GM23338 (cell line): Measurements from ENCODE around the gene AFF1.

Source experiments
- CTCF ChIP-seq, 2 experiments: fragments of 200-600 bp in 1 of 2; sonication (generic) in 1 of 2; conservative IDR thresholded peaks; 2 replicates each; pipeline versions ENCODE4 v1.5.1 to v1.6.1; 2016 to 2017; ENCODE audit warnings: antibody characterized with exemption in 2 of 2, low read depth in 2 of 2, mild to moderate bottlenecking in 2 of 2, moderate library complexity in 1 of 2
- EZH2 ChIP-seq: fragments of 200-600 bp; sonication (generic); IDR thresholded peaks from one replicate; pipeline ENCODE4 v1.8.0; 2017; ENCODE audit warnings: antibody characterized with exemption, mild to moderate bottlenecking, low read depth; ENCODE audit not compliant: unreplicated experiment
- EZH2phosphoT487 ChIP-seq: fragments of 200-600 bp; sonication (generic); IDR thresholded peaks from one replicate; pipeline ENCODE4 v1.8.1; 2018; ENCODE audit warnings: antibody characterized with exemption; ENCODE audit not compliant: unreplicated experiment
- POLR2AphosphoS5 ChIP-seq: IDR thresholded peaks from 2 replicates; pipeline ENCODE4 v1.6.1; 2016; ENCODE audit warnings: antibody characterized with exemption, low read depth
- REST ChIP-seq: IDR thresholded peaks from one replicate; pipeline ENCODE4 v1.6.1; 2018; ENCODE audit warnings: antibody characterized with exemption; ENCODE audit not compliant: unreplicated experiment
- ZNF331 ChIP-seq: fragments of 250-450 bp; sonication (Bioruptor Pico); IDR thresholded peaks from 2 replicates; pipeline ENCODE4 v1.5.0; 2020; ENCODE audit warnings: low read depth, mild to moderate bottlenecking, moderate library complexity
- TF ChIP-seq, protein P1 (sequence below): IDR thresholded peaks from 2 replicates; pipeline ENCODE4 v1.6.1; 2016; ENCODE audit warnings: antibody characterized with exemption

- no peak for TF ChIP-seq POLR2AphosphoS5
- TF ChIP-seq, protein P1, sequence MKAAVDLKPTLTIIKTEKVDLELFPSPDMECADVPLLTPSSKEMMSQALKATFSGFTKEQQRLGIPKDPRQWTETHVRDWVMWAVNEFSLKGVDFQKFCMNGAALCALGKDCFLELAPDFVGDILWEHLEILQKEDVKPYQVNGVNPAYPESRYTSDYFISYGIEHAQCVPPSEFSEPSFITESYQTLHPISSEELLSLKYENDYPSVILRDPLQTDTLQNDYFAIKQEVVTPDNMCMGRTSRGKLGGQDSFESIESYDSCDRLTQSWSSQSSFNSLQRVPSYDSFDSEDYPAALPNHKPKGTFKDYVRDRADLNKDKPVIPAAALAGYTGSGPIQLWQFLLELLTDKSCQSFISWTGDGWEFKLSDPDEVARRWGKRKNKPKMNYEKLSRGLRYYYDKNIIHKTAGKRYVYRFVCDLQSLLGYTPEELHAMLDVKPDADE: no peak
- TF ChIP-seq CTCF (conservative IDR thresholded peaks at IDR 0.05; ENCODE audit: low read depth in 2 of 2): no peak
- no peak for TF ChIP-seq EZH2
- no peak for TF ChIP-seq ZNF331 (CRISPR knock-in tag)
- TF ChIP-seq EZH2phosphoT487: no peak
- no peak for TF ChIP-seq REST
These were observed 33.7 kb downstream of the AFF1 start for GRCh38 chr4:86968547-86968946.
